ENCODE measurements around the gene RGS3. TPM values are rescaled to one million over a fixed set of nuclear protein-coding genes. Genes with fewer than 3 reads are reported as not detected.
"Not testable (repeated sequence)": the region's sequence is repeated elsewhere in the genome, so short reads cannot be mapped to it uniquely, and the experiment has no call there.

The RGS3 gene
- polyA plus RNA-seq, 3 donors = 43.3 to 54.3 (median 43.4) TPM

DNA sequence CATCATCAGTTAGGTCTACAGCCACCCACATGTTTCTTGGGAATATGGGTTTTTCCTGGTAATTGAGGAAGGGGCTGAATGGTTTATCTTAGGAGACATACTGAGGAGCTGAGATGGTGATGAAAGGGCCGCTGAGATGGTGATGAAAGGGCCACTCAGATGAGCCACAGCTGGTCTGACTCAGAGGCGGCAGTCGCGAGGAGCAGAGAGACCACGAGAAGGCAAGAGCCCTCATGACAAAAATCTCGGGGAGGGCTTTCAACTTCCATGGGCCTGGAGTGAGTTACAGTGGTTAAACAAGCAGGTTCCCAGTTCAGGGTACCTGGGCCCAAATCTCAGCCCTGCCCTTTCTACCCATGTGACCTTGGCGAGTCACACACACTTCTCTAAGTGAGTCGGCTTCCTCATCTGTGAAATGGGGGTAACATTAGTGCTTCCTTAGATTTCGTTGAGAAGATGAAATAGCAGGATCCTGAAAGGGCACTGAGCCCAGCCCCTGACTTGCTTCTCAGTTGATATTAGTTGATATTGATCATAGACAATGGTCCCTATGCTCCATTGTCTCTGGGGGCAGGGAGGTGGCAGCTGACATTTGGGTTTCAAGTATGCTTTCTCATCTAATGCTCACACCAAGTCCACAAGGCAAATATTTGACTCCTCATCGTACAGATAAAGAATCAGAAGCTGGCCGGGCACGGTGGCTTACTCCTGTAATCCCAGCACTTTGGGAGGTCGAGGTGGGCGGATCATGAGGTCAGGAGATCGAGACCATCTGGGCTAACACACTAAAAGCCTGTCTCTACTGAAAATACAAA lies 169.5 kb downstream of the RGS3 start:
- no peak for DNase-seq

- no peak for DNase-seq
Observed at GRCh38 chr9:113633782-113634595, 170.5 kb downstream of the RGS3 start.

DNA sequence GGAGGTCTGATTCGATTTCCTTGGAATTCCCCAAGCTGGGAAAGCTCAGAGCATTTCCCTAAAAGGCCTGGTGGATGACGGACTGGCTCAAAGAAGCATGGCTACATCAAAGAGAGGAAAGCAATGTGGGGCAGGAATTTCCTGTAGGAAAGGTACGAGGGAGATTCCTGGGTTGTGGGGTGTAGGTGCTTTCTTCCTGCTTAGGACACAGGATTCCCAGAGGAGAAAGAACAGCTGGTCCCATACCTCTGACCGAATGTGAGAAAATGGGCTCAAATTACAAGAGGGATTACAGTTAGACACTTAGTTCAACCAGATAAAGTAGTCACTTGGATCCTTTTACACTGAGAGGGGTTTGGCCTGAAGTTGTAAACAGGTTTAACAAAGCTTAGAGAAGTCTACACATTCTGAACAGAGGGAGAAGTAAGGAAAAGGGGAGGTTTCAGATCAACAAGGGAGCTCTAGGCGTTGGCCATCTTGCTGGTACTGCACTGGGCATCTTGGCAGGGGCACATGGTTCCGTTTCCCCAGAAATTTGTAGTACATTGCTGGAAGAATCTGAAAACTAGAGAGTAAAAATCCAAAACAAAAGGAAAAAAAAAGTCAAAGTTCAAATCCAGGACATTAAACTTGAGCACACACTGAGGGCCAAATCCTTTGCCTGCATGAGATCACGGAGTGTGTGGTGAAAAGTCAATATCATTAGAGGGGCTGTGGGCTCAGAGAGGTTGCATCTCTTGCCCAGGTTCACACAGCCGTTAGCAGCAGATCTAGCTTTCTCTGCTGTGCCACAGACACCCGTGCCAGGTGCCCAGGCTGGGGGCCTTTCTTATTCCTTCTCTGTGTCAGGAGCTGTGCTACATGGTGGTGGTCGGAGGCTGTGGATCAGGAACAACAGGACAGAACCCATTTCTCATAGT lies 171.3 kb downstream of the RGS3 start:
- DNase-seq = no peak

GRCh38 chr9:113635586-113635985 lies 172.1 kb downstream of the RGS3 start:
- DNase-seq = no peak

DNA sequence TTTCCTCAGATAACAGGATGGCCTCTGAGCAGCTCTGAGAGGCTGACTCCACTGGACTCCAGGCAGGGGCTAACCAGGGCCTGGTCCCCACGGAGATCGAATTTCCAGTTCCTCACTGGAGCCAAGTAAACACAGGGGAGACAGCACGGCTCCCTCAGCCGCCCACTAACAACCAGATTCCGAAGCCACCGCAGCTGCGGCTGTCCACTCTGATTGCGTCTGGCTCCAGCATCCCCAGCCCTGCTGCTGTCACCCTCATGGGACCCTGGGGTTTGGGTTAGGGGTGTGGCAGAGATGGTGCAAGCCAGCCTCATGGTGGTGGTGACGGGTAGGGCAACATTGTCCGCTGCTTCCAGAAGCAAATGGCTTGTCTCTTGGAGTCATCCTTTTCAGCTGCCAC lies 172.6 kb downstream of the RGS3 start:
- DNase-seq = peak; percentile 67

DNA sequence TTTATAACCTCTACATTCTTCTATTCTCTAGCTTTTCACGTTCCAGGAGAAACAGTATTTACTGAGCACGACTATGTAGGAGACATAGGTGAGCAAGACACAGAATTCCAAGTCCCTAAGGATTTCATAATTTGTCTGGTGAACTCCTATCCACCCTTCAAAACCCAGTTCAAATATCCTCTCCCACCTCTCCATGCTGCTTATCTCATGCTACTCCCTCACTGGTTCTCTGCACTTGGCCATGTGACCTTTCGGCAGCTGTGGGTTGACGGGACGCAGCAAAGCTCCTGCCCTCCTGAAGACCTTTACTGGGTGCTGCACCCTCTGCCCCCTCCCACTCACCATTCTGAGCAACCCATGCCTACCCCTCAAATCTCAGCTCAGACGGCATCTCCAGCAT lies 173.2 kb downstream of the RGS3 start:
- DNase-seq = no peak

GRCh38 chr9:113638490-113638889 lies 175.0 kb downstream of the RGS3 start:
- DNase-seq = no peak

- peak; percentile 52 for DNase-seq
Observed at GRCh38 chr9:113638897-113639296, 175.4 kb downstream of the RGS3 start.

DNA sequence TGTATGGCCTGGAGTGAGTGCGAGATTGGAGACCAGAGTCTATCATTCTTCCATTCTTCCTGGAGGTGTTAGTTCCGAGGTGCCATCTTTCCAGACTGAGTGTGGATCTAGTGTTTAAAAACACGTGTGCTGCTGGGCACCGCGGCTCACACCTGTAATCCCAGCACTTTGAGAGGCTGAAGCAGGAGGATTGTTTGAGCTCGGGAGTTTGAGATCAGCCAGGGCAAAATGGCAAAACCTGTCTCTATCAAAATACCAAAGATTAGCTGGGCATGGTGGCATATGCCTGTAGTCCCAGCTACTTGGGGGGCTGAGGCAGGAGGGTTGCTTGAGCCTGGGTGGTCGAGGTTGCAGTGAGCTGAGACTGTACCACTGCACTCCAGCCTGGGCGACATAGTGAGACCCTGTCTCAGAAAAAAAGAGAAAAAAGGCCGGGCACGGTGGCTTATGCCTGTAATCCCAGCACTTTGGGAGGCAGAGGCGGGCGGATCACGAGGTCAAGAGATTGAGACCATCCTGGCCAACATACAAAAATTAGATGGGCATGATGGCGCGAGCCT lies 176.0 kb downstream of the RGS3 start:
- DNase-seq = not testable (repeated sequence)

GRCh38 chr9:113640418-113640817 lies 176.9 kb downstream of the RGS3 start:
- DNase-seq = no peak

DNA sequence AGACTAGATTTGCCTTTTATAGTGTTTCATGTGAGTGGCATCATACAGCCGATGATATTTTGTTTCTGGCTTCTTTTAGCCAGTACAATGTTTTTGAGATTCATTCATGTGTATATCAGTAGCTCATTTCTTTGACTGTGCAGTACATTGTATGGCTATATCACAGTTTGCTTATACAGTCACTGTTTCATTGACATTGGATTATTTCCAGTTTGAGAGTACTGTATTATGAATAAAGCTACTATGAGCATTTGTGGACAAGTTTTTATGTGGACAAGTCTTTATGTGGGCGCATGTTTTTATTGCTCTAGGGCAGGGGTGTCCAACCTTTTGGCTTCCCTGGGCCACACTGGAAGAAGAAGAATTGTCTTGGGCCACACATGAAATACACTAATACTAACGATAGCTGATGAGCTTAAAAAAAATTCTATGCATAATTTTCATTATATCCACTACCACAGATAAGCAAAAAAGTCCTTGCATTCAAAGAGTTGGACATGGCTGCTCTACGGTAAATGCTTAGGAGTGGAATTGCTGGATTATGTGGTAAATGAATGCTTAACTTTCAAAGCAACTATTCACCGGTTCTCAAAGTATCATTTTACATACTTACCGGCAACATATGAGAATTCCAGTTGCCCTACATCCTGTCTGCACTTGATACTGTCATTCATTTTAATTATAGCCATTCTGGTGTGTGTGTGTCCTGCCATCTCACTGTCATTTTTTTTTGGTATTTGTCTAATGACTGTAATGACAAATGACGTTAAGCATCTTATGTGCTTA lies 177.8 kb downstream of the RGS3 start:
- no peak for DNase-seq

GRCh38 chr9:113644321-113644720 lies 180.8 kb downstream of the RGS3 start:
- DNase-seq = no peak

DNA sequence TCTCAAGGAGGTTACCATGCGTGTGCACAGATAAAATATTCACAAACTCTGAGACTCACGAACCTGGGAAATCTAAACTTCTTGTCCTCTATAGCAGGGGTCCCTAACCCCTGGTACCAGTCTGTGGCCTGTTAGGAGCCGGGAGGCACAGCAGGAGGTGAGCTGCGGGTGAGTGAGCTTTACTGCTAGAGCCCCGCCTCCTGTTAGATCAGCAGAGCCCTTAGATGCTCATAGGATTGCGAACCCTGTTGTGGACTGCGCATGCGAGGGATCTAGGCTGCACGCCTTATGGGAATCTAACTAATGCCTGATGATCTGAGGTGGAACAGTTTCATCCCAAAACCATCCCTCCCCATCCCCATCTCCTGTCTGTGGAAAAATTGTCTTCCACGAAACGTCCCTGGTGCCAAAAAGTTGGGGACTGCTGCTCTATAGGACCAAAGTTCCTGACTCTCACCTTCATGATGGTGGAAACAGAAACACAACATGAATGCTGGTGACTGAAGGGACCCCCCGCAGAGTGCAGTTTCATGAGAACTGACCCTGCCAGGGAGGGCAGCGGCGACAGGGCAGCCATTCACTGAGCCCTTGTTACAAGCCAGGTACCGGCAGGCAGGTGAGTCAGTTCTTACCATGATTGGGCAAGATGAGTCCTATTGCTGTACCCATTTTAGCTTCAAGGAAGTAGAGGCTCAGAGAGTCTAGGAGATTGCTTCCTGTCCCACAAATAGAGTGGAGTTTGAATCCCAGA lies 181.9 kb downstream of the RGS3 start:
- peak; percentile 45 for DNase-seq

DNA sequence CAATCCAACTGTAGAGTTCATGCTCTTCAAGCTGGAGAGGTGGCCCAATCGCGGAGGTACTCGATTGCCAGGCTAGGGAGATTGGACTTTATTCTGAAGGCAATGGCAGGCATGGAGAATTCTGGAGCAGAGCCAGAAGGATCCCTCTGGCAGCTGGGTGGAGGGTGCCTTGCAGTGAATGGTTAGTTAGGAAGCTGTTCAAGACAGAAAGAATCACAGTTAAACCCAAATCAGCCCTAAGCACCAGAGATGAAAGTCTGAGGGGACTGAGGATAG lies 182.4 kb downstream of the RGS3 start:
- no peak for DNase-seq

- no peak for DNase-seq
Observed at GRCh38 chr9:113646491-113646890, 183.0 kb downstream of the RGS3 start.

Other genes starting within 250 kb of the RGS3 start
- gene FKBP15, start 242.4 kb upstream of the RGS3 start, polyA plus RNA-seq (ENCODE audit: insufficient read length in 3 of 3) = 10 to 100 TPM; 31.4 to 33.1 (median 32.8) TPM
- 10 to 100 TPM; 18.7 to 30.3 (median 23.8) TPM for gene SLC31A1, start 242.2 kb upstream of the RGS3 start, polyA plus RNA-seq (ENCODE audit: insufficient read length in 3 of 3)
- gene CDC26, start 188.2 kb upstream of the RGS3 start, polyA plus RNA-seq (ENCODE audit: insufficient read length in 3 of 3) = 10 to 100 TPM; 33.0 to 42.9 (median 36.3) TPM
- gene PRPF4, start 188.1 kb upstream of the RGS3 start, polyA plus RNA-seq (ENCODE audit: insufficient read length in 3 of 3) = 10 to 100 TPM; 30.6 to 42.9 (median 40.3) TPM
- 1 to 10 TPM; 6.0 to 8.7 (median 7.0) TPM for gene RNF183, start 160.4 kb upstream of the RGS3 start, polyA plus RNA-seq (ENCODE audit: insufficient read length in 3 of 3)
- gene WDR31, start 123.5 kb upstream of the RGS3 start, polyA plus RNA-seq (ENCODE audit: insufficient read length in 3 of 3) = 1 to 10 TPM; 5.0 to 8.4 (median 8.4) TPM
- gene BSPRY, start 114.2 kb upstream of the RGS3 start, polyA plus RNA-seq (ENCODE audit: insufficient read length in 3 of 3) = 10 to 100 TPM; 10.0 to 11.1 (median 10.5) TPM
- 10 to 100 TPM; 39.1 to 53.4 (median 51.9) TPM for gene HDHD3, start 86.7 kb upstream of the RGS3 start, polyA plus RNA-seq (ENCODE audit: insufficient read length in 3 of 3)
- gene ALAD, start 62.4 kb upstream of the RGS3 start, polyA plus RNA-seq (ENCODE audit: insufficient read length in 3 of 3) = 10 to 100 TPM; 42.1 to 53.9 (median 46.1) TPM
- gene POLE3, start 53.1 kb upstream of the RGS3 start, polyA plus RNA-seq (ENCODE audit: insufficient read length in 3 of 3) = 10 to 100 TPM; 65.6 to 67.2 (median 66.1) TPM
- 1 to 10 TPM in 2 of 3 donors, under 1 TPM in 1; 0.88 to 1.2 (median 1.0) TPM for gene C9orf43, start 53.0 kb upstream of the RGS3 start, polyA plus RNA-seq (ENCODE audit: insufficient read length in 3 of 3)